GM21576 (cell line): ENCODE data around the gene NOP56.
A peak's percentile ranks its signal among the peaks of the same experiment; 100 is the strongest.

Experiments
- ATAC-seq: cut with Tn5 transposase; IDR thresholded peaks from one replicate; pipeline ENCODE4 v1.9.1; 2021; ENCODE audit warnings: mild to moderate bottlenecking, moderate library complexity; ENCODE audit not compliant: unreplicated experiment

The NOP56 gene

GRCh38 chr20:2651772-2652723, at the start of gene NOP56:
Gene NOP56 (plus strand): TSS chr20:2652632. CDS start chr20:2652661, 29 bp downstream.
- peak; percentile 72 for ATAC-seq

GRCh38 chr20:2602746-2603145, 49.7 kb upstream of the NOP56 start:
- ATAC-seq, result no peak

- ATAC-seq, result no peak
Observed at GRCh38 chr20:2603816-2604505, 48.5 kb upstream of the NOP56 start.

GRCh38 chr20:2604506-2604835, 48.0 kb upstream of the NOP56 start:
- ATAC-seq, result no peak

- no peak for ATAC-seq
Observed at GRCh38 chr20:2606507-2607006, 45.9 kb upstream of the NOP56 start.

- ATAC-seq, result no peak
Observed at GRCh38 chr20:2610326-2610725, 42.1 kb upstream of the NOP56 start.

- ATAC-seq, result no peak
Observed at GRCh38 chr20:2610941-2611720, 41.3 kb upstream of the NOP56 start.

- no peak for ATAC-seq
Observed at GRCh38 chr20:2612073-2612472, 40.4 kb upstream of the NOP56 start.

GRCh38 chr20:2616634-2617033, 35.8 kb upstream of the NOP56 start:
- ATAC-seq, result no peak

GRCh38 chr20:2617099-2617714, 35.2 kb upstream of the NOP56 start:
- ATAC-seq, result no peak

GRCh38 chr20:2618815-2619214, 33.6 kb upstream of the NOP56 start:
- ATAC-seq, result no peak

GRCh38 chr20:2619337-2619736, 33.1 kb upstream of the NOP56 start:
- ATAC-seq, result no peak

- ATAC-seq, result no peak
Observed at GRCh38 chr20:2619961-2620595, 32.4 kb upstream of the NOP56 start.

GRCh38 chr20:2624190-2624589, 28.2 kb upstream of the NOP56 start:
- ATAC-seq, result no peak

GRCh38 chr20:2625062-2625461, 27.4 kb upstream of the NOP56 start:
- ATAC-seq, result no peak

- ATAC-seq, result no peak
Observed at GRCh38 chr20:2626853-2627541, 25.4 kb upstream of the NOP56 start.

- no peak for ATAC-seq
Observed at GRCh38 chr20:2631228-2631627, 21.2 kb upstream of the NOP56 start.

- ATAC-seq, result no peak
Observed at GRCh38 chr20:2633381-2633780, 19.1 kb upstream of the NOP56 start.

- ATAC-seq, result no peak
Observed at GRCh38 chr20:2637246-2637645, 15.2 kb upstream of the NOP56 start.

- ATAC-seq, result no peak
Observed at GRCh38 chr20:2640260-2640659, 12.2 kb upstream of the NOP56 start.
